GM18868 (cell line): Measurements from ENCODE around the gene PRKCZ.
"Not testable (repeated sequence)": the region's sequence is repeated elsewhere in the genome, so short reads cannot be mapped to it uniquely, and the experiment has no call there.

Source experiments
- ATAC-seq: cut with Tn5 transposase; IDR thresholded peaks from one replicate; pipeline ENCODE4 v1.9.1; 2021; ENCODE audit warnings: mild to moderate bottlenecking, moderate library complexity; ENCODE audit not compliant: unreplicated experiment

Gene PRKCZ

DNA sequence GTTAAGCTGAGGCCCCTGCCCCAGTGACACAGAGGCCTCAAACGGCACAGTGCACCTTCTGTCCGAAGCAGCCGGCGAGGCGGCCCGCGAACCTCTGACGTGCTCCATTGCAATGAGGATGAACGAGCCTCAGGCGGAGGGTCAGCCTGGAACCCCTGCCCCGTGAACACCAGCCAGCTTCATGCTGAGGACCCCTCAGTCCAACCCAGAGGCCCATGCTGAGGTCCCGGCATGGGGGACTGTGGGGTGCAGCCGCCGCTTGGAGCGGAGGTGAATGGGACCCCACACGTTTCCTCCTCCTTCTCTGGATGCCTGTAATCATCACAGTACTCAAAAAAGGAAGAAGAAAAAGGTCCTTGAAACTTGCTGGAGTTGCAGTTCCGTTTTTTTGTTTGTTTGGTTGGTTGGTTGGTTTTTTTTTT, 62.1 kb downstream of the PRKCZ start:
- no peak for ATAC-seq

DNA sequence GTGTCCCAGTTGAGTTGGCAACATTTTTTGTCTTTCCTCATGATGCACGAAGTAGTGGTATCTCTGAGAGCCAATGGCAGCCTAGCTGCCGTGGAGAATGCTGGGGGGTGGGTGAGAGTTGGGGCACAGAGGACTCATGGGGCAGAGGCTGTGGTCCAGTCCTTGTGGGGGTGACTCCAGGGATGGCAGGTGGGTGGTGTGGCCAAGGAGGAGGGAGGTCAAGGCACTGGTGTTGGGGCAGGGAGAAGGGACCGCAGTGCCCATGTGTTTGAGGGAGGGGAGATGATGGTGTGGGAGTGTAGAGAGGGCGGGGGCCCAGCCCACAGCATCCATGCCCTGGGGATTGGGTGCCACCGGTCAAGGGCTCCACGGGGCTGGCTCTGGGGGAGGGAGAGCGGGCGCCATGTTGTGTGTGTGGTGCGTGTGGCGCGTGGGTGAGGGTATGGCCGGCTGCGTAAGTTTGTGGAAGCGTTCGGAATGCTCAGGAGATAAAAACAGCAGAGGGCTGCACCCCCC, 63.5 kb downstream of the PRKCZ start:
- no peak for ATAC-seq

DNA sequence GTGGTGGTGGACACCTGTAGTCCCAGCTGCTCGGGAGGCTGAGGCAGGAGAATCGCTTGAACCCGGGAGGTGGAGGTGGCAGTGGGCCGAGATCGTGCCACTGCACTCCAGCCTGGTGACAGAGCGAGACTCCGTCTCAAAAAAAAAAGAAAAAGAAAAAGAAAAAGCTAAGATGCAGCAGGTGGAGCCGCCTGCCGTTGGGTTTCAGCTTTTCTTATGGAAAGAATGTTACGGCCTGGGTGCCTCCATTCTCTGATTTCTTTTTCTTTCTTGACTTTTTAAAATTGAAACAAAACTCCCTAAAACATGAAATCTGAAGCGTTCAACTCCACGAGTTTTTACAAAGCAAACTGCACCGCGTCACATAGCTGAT, 64.4 kb downstream of the PRKCZ start:
- not testable (repeated sequence) for ATAC-seq

DNA sequence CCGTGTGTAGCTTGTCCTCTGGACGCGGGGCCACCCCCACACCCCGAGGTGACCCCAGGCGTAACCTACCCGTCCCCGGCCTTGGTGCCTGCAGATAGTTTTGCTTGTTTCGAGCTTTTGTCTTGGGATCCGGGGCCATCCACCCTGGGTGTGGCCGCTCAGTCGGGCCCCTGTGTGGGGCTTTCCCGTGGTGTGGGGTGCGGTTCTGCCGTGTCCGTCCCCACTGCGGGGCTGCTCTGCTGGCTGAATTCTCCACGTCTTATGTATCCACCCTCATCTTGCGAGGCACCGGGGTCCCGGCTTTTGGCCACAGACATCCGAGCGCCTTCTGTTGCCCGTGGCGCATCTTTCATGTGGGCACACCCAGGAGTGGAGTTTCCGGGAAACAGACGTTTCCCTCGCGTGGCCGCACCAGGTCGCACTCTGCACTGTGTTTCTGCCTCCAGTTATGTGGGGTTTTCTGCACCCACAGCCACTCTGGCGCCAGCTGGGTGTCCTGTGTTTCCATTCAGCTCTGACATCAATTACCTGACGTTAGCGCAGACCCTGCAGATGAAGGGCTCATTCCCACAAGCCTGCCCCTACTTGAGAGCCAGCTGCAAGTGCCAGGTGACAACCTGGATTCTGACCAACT, 64.9 kb downstream of the PRKCZ start:
- no peak for ATAC-seq

DNA sequence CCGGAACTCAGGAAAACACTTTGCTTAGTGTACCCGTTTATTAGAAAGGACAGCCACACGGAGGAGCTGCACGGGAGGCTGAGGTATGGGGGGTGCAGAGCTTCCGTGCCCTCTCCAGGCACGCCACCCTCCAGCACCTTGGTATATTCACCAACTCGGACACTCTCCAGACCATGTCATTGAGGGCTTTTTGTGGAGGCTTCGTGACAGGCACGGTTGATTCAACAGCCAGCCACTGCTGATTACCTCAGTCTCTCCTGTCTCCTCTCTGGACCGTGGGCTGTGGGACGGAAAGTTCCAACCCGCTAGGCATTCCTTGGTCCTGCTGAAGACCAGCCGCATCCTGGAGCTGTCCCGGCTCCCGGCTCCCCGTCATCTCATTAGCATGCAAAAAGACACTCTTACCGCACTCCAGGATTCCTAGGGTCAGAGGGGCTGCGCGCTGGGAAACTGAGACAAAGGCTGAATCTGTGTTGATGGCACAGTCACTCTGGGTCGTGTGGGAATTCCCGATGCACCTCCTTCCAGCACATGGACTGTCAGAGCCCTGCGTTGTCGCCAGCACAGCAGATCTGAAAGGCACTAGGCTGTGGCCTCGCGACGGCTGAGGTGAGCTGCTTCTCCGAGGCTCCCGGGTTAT, 65.6 kb downstream of the PRKCZ start:
- ATAC-seq, result no peak

DNA sequence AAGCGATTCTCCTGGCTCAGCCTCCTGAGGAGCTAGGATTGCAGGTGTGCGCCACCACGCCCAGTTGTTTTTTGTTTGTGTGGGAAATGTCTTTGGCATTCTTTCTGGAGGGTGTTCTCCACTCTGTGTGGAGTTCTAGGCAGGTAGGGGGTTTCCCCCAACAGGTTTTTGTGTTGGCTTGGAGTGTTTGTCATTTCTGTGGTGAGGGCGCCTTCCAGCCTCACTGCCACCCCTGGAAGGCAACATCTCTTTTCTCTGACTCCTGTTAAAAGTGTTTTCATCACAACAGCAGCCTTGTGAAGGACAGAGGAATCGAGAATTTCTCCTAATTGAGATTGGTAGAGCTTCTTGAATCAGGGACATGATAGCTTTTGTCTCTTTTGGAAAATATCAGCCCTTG, 69.7 kb downstream of the PRKCZ start:
- no peak for ATAC-seq

DNA sequence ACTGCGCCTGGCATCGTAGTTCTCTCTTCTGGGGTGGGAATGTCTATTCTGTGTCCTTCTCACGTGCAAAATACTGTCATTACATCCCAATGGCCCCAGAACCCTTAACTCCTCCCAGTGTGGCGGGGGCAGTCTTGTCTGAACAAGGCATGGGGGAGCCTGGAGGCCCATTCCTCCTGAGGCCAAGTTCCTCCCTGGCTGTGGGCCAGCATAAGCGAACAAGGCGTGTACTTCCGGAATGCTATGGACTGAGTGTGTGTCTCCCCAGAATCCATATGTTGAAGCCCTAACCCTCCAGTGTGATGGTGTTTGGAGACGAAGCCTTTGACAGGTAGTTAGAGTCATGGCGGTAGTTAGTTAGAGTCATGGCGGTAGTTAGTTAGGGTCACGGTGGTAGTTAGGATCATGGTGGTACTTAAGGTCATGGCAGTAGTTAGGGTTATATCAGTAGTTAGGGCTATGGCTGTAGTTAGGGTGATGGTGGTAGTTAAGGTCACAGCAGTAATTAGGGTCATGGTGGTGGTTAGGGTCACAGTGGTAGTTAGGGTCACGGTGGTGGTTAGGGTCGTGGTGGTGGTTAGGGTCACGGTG, 71.0 kb downstream of the PRKCZ start:
- no peak for ATAC-seq

DNA sequence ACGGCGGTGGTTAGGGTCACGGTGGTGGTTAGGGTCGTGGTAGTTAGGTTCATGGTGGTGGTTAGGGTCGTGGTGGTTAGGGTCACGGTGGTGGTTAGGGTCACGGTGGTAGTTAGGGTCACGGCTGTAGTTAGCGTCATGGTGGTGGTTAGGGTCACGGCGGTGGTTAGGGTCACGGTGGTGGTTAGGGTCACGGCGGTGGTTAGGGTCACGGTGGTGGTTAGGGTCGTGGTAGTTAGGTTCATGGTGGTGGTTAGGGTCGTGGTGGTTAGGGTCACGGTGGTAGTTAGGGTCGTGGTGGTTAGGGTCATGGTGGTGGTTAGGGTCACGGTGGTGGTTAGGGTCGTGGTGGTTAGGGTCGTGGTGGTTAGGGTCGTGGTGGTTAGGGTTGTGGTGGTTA, 71.6 kb downstream of the PRKCZ start:
- ATAC-seq, result not testable (repeated sequence)

DNA sequence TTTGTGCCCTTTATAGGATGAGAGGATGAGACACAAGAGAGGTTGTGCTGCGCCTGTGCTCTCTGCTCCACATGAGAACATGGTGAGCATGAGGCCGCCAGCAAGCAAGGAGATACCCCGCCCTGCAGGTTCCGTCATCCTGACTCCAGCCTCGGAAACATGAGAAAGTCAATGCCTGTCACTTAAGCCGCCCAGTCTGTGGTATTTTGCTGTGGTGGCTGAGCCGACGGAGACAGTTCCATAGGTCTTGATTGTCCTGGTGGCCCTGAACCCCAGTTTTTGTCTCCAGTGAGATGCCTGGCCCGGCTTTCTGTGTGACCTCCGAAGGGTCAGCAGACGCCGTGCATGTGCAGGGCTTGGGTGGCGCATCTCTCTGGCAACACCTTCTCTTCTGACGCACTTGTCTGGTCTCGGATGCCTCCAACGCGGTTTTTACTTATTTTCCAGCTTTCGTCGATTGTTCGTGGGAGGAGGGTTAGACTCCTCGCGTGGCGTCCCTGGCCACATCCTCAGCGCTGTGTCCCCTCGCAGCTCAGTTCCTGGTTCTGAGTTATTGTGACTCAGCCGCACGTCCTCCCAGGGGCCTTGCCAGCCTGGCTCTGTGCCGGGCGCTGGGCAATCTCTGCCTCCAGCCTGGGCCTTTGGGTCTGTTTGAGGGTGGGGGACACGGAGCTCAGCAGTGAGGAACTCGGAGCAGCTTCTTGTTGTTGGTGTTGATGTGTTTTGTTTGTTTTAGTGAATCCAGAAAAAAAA, 74.4 kb downstream of the PRKCZ start:
- no peak for ATAC-seq

DNA sequence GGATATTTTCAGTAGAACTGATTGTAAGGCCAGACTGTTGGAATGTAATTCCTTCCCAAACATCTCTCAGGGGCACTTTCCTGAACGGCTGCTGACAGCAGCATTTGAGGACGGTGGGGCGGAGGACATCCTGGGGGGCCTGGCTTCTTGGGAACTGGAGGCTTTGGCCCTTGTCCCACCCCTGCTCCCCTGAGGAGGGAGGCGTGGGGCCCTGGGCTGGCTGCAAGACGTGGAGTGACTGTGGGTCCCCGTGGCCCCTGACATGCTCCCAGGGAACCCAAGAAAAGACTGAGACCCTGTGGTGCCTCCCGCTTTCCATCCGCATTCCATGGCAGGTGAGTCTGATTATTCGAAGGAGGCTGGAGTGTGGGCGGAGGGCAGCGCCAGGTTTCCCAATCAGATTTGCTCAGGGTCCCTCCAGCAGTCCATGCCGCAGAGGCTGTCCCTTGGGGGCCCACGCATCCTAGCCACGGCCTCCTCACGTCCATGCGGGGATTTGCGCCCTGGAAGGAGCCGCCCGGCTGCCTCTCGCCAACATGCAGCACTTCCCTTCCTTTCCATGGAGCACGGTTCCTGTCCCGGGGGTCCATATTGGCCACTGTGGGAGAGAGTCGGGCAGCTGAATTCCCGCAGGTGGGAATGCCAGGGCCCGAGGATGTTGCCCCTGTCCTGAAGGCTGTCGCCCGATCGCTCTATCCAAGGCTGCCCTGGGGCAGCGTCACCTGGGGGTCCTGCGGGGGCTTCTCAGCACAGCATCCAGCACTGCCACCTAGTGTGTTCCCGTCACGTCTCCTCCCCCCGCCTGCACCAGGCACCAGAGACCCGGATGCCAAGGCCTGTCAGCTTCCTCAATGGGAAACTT, 75.4 kb downstream of the PRKCZ start:
- no peak for ATAC-seq

DNA sequence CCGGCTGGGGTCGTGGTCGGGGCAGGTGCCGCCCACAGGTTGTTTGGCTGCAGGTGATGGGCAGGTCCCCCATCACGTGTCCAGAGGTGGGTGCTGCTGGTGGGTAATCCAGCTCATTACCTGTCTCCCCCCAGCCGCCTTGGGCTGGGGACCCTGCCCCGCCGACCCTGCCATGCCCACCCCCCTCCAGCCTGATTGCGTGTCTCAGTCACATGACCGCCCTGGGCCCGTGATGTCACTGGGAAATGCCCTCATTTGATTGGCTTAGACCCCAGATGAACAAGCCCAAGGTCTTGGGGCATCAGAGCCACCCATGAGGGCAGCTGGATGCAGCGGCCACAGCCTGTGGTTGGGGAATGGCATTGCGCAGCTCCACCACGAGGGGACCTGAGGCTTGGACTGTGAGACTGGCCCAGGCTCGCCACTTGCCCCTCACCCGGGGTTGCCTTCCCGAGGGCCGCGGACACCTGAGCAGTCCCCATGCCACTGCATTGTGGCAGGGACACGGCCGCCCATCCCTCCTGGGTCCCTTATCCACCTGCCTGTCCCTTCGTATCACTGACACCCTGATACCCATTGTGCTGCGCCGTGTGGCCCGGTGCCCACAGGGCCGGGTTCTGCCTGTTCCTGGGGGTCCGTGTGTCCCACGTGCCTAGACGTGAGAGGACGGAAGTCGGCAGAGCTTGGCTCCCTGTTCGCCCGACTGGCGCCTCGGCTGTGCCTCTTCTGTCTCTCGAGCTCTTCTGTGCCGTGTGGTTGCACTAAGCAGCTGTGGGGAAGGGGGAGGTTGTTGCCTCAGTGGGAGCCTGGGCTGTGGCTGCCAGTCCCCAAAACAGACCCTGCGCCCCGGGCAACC, 76.3 kb downstream of the PRKCZ start:
- no peak for ATAC-seq

DNA sequence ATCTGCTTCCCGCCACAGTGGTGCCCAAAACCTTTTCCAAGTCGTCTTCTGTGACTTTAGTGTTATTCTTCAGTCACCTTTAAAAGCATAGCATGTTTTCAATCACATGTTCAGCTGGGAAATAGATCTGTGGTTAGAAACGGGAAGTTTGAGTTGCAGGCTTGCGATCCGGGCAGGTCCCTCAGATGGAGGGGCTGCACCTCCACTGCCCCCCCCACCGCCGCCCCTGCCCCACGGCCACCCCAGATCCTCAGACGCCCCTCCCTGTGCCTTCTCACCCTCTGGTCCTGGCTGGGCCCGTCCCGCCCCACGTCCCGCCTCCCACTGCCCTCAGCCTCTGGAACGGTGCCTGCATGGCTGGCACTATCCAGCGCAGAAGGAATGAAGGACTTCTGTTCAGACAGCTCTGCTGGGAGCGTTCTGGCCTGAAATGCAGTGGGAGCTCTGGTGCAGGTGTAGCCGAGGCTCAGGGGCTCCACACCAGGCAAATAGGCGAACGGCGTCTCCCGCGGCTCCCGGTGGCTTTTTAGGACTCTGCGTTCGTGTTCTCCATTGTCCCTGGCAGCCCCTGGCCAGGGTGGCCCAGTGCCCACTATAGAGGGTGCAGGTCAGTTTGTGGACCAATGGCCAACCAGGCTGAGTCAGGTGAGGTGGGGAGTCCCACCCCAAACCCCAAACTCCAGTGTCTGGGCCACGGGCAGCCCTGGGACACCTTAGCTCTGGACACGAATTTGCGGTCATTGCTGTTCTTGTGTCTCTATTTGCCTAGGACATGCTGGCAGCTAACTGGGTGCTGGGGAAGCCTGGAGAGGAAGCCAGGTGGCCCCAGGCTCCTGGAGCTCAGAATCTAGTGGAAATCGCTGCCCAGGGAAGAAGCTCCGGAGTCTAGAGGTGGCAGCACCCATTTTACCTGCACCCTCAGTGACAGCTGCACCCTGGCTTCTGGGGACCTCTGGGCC, 77.3 kb downstream of the PRKCZ start:
- no peak for ATAC-seq

DNA sequence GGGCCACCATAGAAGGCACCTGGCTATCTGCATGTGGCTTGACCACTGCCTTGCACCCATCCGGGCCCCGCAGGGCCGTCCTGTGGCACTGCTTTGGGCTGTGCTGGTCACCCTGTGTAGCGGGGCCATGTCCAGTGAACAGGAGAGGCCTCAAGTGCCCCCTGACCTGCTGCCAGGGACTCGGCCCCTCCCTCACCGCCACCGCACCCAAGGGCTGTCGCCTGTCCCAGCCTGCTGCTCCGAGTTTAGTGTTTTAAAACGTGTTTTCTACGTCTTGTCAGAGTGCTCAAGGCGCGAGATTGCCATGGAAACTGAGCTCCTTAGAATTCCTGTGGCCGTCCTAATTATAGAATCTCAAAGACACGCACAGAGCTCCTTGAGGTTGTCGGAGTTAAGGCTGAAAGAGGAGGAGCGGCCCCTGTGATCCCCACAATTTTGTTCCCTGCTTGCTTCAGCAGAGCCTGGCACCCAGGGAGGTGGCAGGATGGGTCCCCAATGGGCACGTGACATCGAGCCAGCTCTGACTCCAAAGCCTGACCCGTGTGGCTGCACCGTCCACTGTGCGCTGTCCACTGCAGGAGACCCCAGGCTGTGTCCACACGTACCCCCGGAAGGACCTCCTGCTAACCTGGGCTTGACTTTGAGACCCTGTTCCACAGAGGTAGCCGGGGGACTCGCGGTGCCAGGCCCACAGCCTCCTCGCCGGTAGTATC, 78.1 kb downstream of the PRKCZ start:
- ATAC-seq, result no peak

DNA sequence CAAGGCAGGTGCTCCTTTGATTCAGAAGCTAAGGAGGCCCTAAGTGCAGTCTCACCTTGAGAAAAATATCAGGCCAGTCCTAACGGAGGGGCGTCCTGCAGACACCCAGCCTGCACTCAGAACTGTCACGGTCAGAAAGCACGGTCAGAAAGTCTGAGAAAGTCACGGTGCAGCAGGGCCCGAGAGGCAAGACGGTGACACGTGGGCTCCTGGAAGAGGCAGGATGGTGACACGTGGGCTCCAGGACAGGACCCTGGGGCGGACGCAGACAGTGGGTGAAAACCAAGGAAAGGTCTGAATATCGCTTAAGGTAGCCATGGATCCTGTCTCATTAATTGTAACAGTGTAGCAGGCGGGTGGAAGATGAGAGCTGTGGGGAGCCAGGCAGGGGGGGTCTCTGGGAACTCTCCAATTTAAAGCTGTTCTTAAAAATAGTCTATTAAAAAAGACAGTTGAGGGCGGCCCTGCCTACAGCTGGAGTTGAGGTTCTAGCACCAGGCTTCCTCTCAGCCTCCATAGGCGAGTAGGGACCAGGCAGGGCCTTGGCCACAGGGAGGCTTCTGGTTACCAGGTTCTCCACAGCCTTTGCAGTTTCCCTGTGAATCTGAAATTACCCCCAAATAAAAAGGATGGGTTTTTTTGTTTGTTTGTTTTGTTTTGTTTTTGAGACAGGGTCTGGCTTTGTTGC, 79.2 kb downstream of the PRKCZ start:
- ATAC-seq, result no peak

DNA sequence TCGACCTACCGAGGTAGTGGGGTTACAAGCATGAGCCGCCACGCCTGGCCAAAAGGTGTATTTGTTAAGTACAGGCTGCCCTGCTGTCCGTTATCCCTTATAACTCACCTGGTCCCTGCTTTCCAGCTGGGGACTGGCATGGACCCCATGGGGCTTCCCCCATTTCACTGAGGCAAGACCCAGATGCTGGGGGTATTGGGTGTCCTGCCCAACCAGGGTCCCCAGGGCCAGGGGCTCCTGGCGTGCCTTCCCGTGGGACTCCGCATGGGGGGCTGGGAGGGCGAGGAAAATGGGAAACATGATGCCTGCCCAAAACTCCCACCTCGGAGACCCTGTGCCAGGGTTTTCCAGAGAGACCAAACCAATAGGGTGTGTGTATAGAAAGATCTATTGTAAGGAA, 79.9 kb downstream of the PRKCZ start:
- ATAC-seq, result no peak

DNA sequence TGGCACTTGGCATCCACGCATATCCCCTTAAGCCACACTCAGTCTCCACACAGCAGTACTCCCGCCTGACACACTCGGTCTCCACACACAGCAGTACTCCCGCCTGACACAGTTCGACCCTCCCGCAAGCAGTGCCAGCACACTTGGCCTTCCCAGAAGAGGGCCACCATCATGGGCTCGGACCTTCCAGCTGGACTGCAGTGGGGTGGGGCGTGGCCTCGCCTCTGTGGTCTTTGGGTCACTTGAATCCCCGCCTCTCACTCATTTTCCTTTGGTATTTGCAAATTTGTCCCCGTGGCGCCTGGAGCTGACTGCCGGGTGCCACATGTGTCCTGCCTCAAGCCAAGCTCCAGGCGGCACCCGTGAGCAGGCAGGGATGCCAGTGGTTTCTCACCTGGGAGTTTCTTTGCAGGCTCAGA, 80.7 kb downstream of the PRKCZ start:
- no peak for ATAC-seq

DNA sequence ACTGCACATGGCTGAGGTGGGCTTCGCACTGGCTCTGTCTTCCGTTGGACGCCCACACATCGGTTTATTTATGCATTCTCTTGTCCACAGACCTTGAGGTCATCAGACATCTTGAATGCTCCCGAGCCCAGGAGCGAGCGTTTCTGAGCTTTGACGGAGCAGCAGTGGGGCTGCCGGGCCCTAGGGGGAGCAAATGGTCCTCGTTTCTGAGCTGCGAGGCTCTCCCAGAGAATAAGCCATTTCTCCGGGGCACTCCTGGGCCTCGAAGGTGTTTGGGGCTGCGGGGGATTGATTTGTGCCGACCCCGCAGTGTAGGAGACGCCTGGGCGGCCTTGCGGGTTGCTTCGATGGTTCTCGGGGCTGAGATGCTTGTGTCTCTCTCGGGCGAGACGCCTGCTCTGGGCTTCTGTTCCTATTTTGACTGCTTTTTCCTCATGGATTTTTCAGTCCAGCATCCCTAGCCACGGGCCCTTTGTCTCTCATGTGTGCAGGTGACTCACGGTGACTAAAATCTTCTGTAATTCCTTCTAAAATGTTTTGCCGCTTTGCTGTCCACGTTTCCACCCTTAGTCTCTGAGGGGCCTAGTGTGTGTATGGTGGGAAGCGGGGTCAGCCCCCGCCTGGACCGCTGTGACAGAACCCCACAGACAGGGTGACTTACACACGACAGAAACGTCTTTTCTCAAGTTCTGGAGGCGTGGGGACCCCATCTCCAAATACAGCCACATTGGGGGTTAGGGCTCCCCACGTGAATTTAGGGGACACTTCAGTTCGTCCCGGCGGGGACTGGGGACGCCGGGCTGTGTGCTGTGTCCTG, 82.2 kb downstream of the PRKCZ start:
- no peak for ATAC-seq
